PC-9 (cell line): Measurements from ENCODE around the gene QRFP. TPM values are rescaled to one million over a fixed set of nuclear protein-coding genes. Genes with fewer than 3 reads are reported as not detected.

Experiments used
- BruUV-seq: library from RNA; stranded (reverse); fragments of 400-500 nt; replicated peaks from 2 replicates; lab custom pipeline; 2021; lab: Mats Ljungman, UMichigan
- CTCF ChIA-PET: fragments of 300-600 bp; sonication (Branson Sonifier 250); formaldehyde crosslinking; loops from one replicate; lab custom pipeline; 2022; ENCODE audit warnings: antibody characterized with exemption; lab: Charles Lee
- POLR2A ChIA-PET: fragments of 300-600 bp; sonication (Branson Sonifier 250); formaldehyde crosslinking; loops from one replicate; lab custom pipeline; 2022; ENCODE audit warnings: antibody characterized with exemption; ENCODE audit not compliant: unreplicated experiment; lab: Charles Lee
- DNase-seq, 2 experiments: peaks; one replicate each; pipeline versions ENCODE4 v3.0.0 to v3.0.0-alpha.2; 2015 to 2022; ENCODE audit warnings: mixed read lengths in 1 of 2
- H2AFZ ChIP-seq: fragments of 200-600 bp; sonication (generic); 2 replicates; pipeline ENCODE4 v1.8.1; 2017; ENCODE audit warnings: antibody characterized with exemption
- H3F3A ChIP-seq: fragments of 200-600 bp; sonication (generic); 2 replicates; pipeline ENCODE4 v1.8.1; 2017; ENCODE audit warnings: antibody characterized with exemption, mild to moderate bottlenecking, low read depth; ENCODE audit not compliant: insufficient read depth
- H3K27ac ChIP-seq: fragments of 200-600 bp; sonication (generic); 2 replicates; pipeline ENCODE4 v1.6.1; 2016; ENCODE audit warnings: mixed run types
- H3K27me3 ChIP-seq: fragments of 200-600 bp; sonication (generic); 2 replicates; pipeline ENCODE4 v1.6.1; 2016; ENCODE audit warnings: low read depth, mixed run types; ENCODE audit not compliant: insufficient read depth
- H3K36me3 ChIP-seq: fragments of 200-600 bp; sonication (generic); 2 replicates; pipeline ENCODE4 v1.6.1; 2016; ENCODE audit warnings: low read depth, mixed run types
- H3K4me1 ChIP-seq: fragments of 200-600 bp; sonication (generic); replicated peaks from 2 replicates; pipeline ENCODE4 v1.6.1; 2016; ENCODE audit warnings: mixed run types; ENCODE audit not compliant: insufficient read depth
- H3K4me2 ChIP-seq: fragments of 200-600 bp; sonication (generic); 2 replicates; pipeline ENCODE4 v1.6.1; 2017; ENCODE audit warnings: mixed run types
- H3K4me3 ChIP-seq: fragments of 200-600 bp; sonication (generic); 2 replicates; pipeline ENCODE4 v1.6.1; 2016; ENCODE audit warnings: mixed run types
- H3K79me2 ChIP-seq: fragments of 200-600 bp; sonication (generic); 2 replicates; pipeline ENCODE4 v1.6.1; 2017; ENCODE audit warnings: low read depth, mixed run types
- H3K9me2 ChIP-seq: fragments of 200-600 bp; sonication (generic); 2 replicates; pipeline ENCODE4 v1.8.1; 2017; ENCODE audit warnings: mild to moderate bottlenecking; ENCODE audit not compliant: insufficient read depth
- H3K9me3 ChIP-seq: fragments of 200-600 bp; sonication (generic); 2 replicates; pipeline ENCODE4 v1.8.1; 2016; ENCODE audit warnings: low read depth; ENCODE audit not compliant: insufficient read depth
- H4K20me1 ChIP-seq: fragments of 200-600 bp; sonication (generic); 2 replicates; pipeline ENCODE4 v1.8.1; 2017; ENCODE audit not compliant: insufficient read depth
- CTCF ChIP-seq: fragments of 200-600 bp; sonication (generic); conservative IDR thresholded peaks from 2 replicates; pipeline ENCODE4 v1.6.1; 2017; ENCODE audit warnings: mixed run types, antibody characterized with exemption, mild to moderate bottlenecking, moderate library complexity
- EZH2 ChIP-seq: fragments of 200-600 bp; sonication (generic); IDR thresholded peaks from 2 replicates; pipeline ENCODE4 v1.8.0; 2017; ENCODE audit warnings: antibody characterized with exemption, low read depth
- intact Hi-C: fragments of 100-400 bp; cut with micrococcal nuclease; formaldehyde crosslinking; loops from one replicate; pipeline ENCODE4 v1.10.0; 2022; ENCODE audit not compliant: unreplicated experiment
- total RNA-seq: library from RNA; stranded (reverse); gene quantifications from 2 replicates; pipeline ENCODE4 v1.2.3, GENCODE V29; 2021

QRFP gene
- total RNA-seq, 1 experiment from 2014 or later: not detected

DNA sequence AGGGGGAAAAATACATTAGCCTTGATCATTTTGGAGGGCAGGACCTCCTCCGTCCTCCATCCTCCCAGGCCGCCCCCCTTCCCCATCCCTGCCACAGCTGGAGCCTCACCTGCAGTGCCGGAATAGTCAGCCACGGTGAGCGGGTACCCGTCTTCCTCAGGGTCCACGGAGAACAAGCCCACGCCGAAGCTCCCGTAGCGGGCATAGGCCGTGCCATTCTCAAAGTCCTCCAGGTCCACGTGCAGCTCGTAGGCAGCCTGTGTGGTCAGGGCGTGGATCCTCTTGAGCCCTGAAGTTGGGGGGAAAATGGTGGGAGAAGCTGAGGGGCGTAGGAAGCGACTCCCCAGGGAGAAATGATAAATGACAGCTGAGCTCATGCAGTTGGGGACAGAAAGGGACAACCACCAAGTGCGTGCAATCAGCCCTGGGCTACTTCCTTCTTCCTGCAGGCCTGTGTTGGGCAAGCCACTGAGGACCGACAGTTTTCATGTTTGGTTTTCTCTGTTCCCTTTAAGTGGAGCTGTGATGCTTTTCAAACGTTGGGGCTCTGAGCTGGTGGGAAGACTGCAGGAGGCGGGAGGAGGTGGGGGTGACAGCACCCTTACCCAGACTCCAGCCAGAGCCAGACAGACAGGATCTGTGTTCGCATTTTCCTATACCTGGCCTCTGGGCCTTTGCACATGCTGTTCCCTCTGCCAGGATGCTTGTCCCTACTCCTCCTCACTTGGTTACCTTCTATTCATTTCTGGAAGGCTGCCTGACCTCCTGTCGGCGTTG is 8.7 kb upstream of the QRFP start:
- TF ChIP-seq EZH2: no peak
- no peak for TF ChIP-seq CTCF
- Histone ChIP-seq H3K4me1 (no peaks in the 10 kb centered on the region), H3K4me2 (no peak overlapping the region), H3K4me3 (no peak overlapping the region), H3K79me2 (no peaks in the 10 kb centered on the region), H3K27ac (no peak overlapping the region), H3K36me3 (no peaks in the 10 kb centered on the region), H3K27me3 (peaks cover 21% of the 10 kb centered on the region), H3F3A (no peaks in the 10 kb centered on the region), H2AFZ (no peak overlapping the region), H3K9me2 (no peaks in the 10 kb centered on the region), H3K9me3 (no peaks in the 10 kb centered on the region), H4K20me1 (no peaks in the 10 kb centered on the region)
- no TSS peak for BruUV-seq
- DNase-seq: no peak
- ChIA-PET POLR2A (no interaction called here), CTCF (interaction anchor here (0.6 kb wide), 1 partner anchor 37 kb away, joined by 5 read pairs; no protein-coding TSS in a partner anchor)
- intact Hi-C loops: no loop called here

DNA sequence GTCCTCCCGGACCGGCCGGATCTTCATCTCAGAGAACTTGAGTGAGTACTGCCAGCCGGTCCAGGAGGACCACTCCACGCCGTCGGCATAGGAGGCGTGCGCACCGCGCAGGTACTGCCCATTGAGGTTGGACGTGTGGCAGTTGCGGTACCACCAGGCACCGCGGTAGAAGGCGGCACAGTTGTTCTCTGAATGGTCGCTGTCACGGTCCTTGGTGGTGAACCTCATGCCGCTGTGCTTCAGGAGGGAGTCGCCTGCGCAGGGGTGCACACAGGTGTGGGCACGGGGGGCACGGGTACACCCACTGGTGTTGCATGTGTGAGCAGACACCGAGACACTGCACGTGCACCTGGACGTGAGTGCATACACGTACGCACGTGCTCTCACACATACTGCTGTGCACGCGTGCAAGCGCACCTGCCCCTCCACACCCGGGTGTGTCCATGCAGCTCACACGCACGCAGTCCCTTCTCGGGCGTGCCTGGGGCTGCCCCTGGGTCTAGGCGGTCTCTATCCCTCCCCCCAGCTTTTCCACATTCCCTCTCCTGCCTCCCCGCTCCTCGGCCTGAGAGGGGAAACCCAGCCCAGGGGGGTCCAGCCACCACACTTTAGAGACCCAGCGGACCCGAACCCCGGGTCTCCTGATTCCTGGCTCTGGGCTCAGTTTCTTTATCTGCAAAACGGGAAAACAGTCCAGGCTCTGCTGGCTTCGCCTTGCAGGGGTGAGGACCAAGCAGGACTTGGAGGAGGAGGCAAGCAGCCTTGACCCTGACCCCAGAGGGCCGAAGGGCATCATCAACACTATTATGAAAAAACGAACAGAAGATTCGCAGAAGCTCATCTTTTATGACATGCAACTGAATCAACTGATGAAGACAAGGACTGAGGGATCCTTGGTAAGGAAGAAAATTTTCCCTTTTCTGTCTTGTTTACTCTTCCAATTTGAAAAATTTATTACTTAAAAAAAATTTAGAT is 7.7 kb upstream of the QRFP start:
- H3K4me2 ChIP-seq: no peak overlapping the region
- no peaks in the 10 kb centered on the region for H3F3A ChIP-seq
- intact Hi-C loops: no loop called here
- DNase-seq: no peak
- H3K27ac ChIP-seq: no peak overlapping the region
- no peaks in the 10 kb centered on the region for H3K4me1 ChIP-seq
- no peak overlapping the region for H2AFZ ChIP-seq
- BruUV-seq: no TSS peak
- H3K79me2 ChIP-seq: no peaks in the 10 kb centered on the region
- ChIA-PET CTCF (interaction anchor here (0.6 kb wide), 2 partner anchors 36 to 38 kb away, joined by 4 to 5 read pairs; no protein-coding TSS in a partner anchor), POLR2A (no interaction called here)
- TF ChIP-seq CTCF (no peak), EZH2 (no peak)
- no peak overlapping the region for H3K4me3 ChIP-seq
- H3K27me3 ChIP-seq: peaks cover 28% of the 10 kb centered on the region
- H4K20me1 ChIP-seq: no peaks in the 10 kb centered on the region
- H3K36me3 ChIP-seq: no peaks in the 10 kb centered on the region
- H3K9me3 ChIP-seq: no peaks in the 10 kb centered on the region
- no peaks in the 10 kb centered on the region for H3K9me2 ChIP-seq

- Histone ChIP-seq H4K20me1 (no peaks in the 10 kb centered on the region), H3K27me3 (peaks cover 28% of the 10 kb centered on the region), H3K9me3 (no peaks in the 10 kb centered on the region), H3K27ac (no peak overlapping the region), H3K9me2 (no peaks in the 10 kb centered on the region), H3F3A (no peaks in the 10 kb centered on the region), H3K4me2 (no peak overlapping the region), H3K4me3 (no peak overlapping the region), H3K4me1 (no peaks in the 10 kb centered on the region), H3K36me3 (no peaks in the 10 kb centered on the region), H3K79me2 (no peaks in the 10 kb centered on the region), H2AFZ (no peak overlapping the region)
- TF ChIP-seq CTCF (no peak), EZH2 (no peak)
- CTCF ChIA-PET: no interaction called here
- no TSS peak for BruUV-seq
- DNase-seq: no peak
- POLR2A ChIA-PET: no interaction called here
- intact Hi-C loops: no loop called here
These were observed 6.8 kb upstream of the QRFP start for GRCh38 chr9:130903194-130904069.
